ENCODE results near the gene CD209. TPM values are rescaled to one million over a fixed set of nuclear protein-coding genes. Genes with fewer than 3 reads are reported as not detected.

Gene CD209
- total RNA-seq, 1 donor from 2014 or later, result not detected

- no peak for DNase-seq (ENCODE audit: extremely low spot score, unreplicated experiment)
- TF ChIP-seq, protein P1, sequence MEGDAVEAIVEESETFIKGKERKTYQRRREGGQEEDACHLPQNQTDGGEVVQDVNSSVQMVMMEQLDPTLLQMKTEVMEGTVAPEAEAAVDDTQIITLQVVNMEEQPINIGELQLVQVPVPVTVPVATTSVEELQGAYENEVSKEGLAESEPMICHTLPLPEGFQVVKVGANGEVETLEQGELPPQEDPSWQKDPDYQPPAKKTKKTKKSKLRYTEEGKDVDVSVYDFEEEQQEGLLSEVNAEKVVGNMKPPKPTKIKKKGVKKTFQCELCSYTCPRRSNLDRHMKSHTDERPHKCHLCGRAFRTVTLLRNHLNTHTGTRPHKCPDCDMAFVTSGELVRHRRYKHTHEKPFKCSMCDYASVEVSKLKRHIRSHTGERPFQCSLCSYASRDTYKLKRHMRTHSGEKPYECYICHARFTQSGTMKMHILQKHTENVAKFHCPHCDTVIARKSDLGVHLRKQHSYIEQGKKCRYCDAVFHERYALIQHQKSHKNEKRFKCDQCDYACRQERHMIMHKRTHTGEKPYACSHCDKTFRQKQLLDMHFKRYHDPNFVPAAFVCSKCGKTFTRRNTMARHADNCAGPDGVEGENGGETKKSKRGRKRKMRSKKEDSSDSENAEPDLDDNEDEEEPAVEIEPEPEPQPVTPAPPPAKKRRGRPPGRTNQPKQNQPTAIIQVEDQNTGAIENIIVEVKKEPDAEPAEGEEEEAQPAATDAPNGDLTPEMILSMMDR (IDR thresholded peaks at IDR 0.05), result no peak
- no peak overlapping the region for H3K4me3 Mint-ChIP-seq (ENCODE audit: unreplicated experiment)
- H3K36me3 Mint-ChIP-seq (ENCODE audit: unreplicated experiment), result no peaks in the 10 kb centered on the region
- H3K27me3 Mint-ChIP-seq (ENCODE audit: unreplicated experiment), result peaks cover 45% of the 10 kb centered on the region
- no peaks in the 10 kb centered on the region for H3K4me1 Mint-ChIP-seq (ENCODE audit: unreplicated experiment)
- no peaks in the 10 kb centered on the region for H3K9me3 Mint-ChIP-seq (ENCODE audit: unreplicated experiment)
- H3K27ac Mint-ChIP-seq (ENCODE audit: unreplicated experiment), result no peak overlapping the region
Observed at GRCh38 chr19:7778081-7778480, 30.7 kb upstream of the CD209 start.

- Mint-ChIP-seq H3K27ac (ENCODE audit: unreplicated experiment) (no peak overlapping the region), H3K27me3 (ENCODE audit: unreplicated experiment) (peaks cover 39% of the 10 kb centered on the region), H3K9me3 (ENCODE audit: unreplicated experiment) (no peaks in the 10 kb centered on the region), H3K4me3 (ENCODE audit: unreplicated experiment) (no peak overlapping the region), H3K4me1 (ENCODE audit: unreplicated experiment) (no peaks in the 10 kb centered on the region), H3K36me3 (ENCODE audit: unreplicated experiment) (no peaks in the 10 kb centered on the region)
- TF ChIP-seq, protein P1 (IDR thresholded peaks at IDR 0.05), result no peak
- DNase-seq (ENCODE audit: extremely low spot score, unreplicated experiment), result no peak
Observed at GRCh38 chr19:7775761-7776160, 28.4 kb upstream of the CD209 start.

DNA sequence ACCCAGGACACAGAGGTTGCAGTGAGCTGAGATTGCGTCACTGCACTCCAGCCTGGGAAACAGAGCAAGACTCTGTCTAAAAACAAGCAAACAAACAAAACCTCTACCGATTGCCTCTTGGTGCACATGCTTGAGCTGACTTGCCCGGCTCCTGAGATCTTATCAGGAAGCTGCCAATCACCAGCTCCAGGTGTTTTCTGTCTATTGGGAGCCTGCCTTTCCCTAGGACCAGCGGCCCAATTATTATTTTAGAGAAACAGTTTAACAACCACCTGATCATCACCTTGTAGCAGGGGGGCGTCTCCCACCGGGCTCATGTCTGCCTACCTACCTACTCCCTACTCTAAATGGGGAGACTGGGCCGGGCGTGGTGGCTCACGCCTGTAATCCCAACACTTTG is 26.5 kb upstream of the CD209 start:
- no peak for DNase-seq (ENCODE audit: extremely low spot score, unreplicated experiment)
- H3K27ac Mint-ChIP-seq (ENCODE audit: unreplicated experiment), result no peak overlapping the region
- H3K9me3 Mint-ChIP-seq (ENCODE audit: unreplicated experiment), result no peaks in the 10 kb centered on the region
- no peaks in the 10 kb centered on the region for H3K36me3 Mint-ChIP-seq (ENCODE audit: unreplicated experiment)
- no peaks in the 10 kb centered on the region for H3K4me1 Mint-ChIP-seq (ENCODE audit: unreplicated experiment)
- peaks cover 36% of the 10 kb centered on the region for H3K27me3 Mint-ChIP-seq (ENCODE audit: unreplicated experiment)
- no peak overlapping the region for H3K4me3 Mint-ChIP-seq (ENCODE audit: unreplicated experiment)
- TF ChIP-seq, protein P1 (IDR thresholded peaks at IDR 0.05), result no peak

GRCh38 chr19:7772752-7773291 is 25.5 kb upstream of the CD209 start:
- no peak overlapping the region for H3K4me3 Mint-ChIP-seq (ENCODE audit: unreplicated experiment)
- TF ChIP-seq, protein P1 (IDR thresholded peaks at IDR 0.05), result no peak
- H3K4me1 Mint-ChIP-seq (ENCODE audit: unreplicated experiment), result no peaks in the 10 kb centered on the region
- H3K27me3 Mint-ChIP-seq (ENCODE audit: unreplicated experiment), result peaks cover 31% of the 10 kb centered on the region
- no peaks in the 10 kb centered on the region for H3K9me3 Mint-ChIP-seq (ENCODE audit: unreplicated experiment)
- no peak overlapping the region for H3K27ac Mint-ChIP-seq (ENCODE audit: unreplicated experiment)
- H3K36me3 Mint-ChIP-seq (ENCODE audit: unreplicated experiment), result no peaks in the 10 kb centered on the region
- no peak for DNase-seq (ENCODE audit: extremely low spot score, unreplicated experiment)

DNA sequence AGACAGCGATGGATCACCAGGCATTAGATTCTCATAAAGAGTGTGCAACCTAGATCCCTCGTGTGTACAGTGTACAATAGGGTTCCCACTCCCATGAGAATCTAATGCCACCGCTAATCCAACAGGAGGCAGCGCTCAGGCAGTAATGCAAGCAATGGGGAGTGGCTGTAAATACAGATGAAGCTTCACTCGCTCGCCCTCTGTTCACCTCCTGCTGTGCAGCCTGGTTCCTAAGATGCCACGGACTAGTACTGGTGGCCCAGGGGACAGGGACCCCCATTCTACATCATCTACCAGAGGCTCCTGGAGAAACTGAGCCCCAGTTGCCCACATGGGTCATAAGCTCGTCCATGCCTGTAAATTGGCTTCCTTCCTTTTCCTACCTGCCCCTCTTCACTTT is 23.7 kb upstream of the CD209 start:
- Mint-ChIP-seq H3K4me3 (ENCODE audit: unreplicated experiment) (no peak overlapping the region), H3K27me3 (ENCODE audit: unreplicated experiment) (peaks cover 18% of the 10 kb centered on the region), H3K27ac (ENCODE audit: unreplicated experiment) (no peak overlapping the region), H3K36me3 (ENCODE audit: unreplicated experiment) (no peaks in the 10 kb centered on the region), H3K4me1 (ENCODE audit: unreplicated experiment) (no peaks in the 10 kb centered on the region), H3K9me3 (ENCODE audit: unreplicated experiment) (no peaks in the 10 kb centered on the region)
- TF ChIP-seq, protein P1 (IDR thresholded peaks at IDR 0.05), result no peak
- no peak for DNase-seq (ENCODE audit: extremely low spot score, unreplicated experiment)

Data from osteocyte (in vitro differentiated cells).